HEK293 (cell line): ENCODE results near the gene DCAF8.

ENCODE experiments used
- FEZF1 ChIP-seq: fragments of 450-650 bp; formaldehyde crosslinking; IDR thresholded peaks from 2 replicates; pipeline ENCODE4 v1.5.1; 2016; ENCODE audit warnings: missing biosample characterization, missing genetic modification characterization
- GLI2 ChIP-seq: fragments of 450-650 bp; formaldehyde crosslinking; IDR thresholded peaks from 2 replicates; pipeline ENCODE4; 2017; ENCODE audit warnings: missing biosample characterization, missing genetic modification characterization, low read depth, borderline replicate concordance
- GLI4 ChIP-seq: fragments of 450-650 bp; formaldehyde crosslinking; IDR thresholded peaks from 2 replicates; pipeline ENCODE4 v1.5.1; 2016; ENCODE audit warnings: missing biosample characterization, missing genetic modification characterization
- KLF7 ChIP-seq: fragments of 450-650 bp; formaldehyde crosslinking; IDR thresholded peaks from 2 replicates; pipeline ENCODE4 v1.5.1; 2016; ENCODE audit warnings: missing biosample characterization, missing genetic modification characterization, borderline replicate concordance
- KLF8 ChIP-seq: fragments of 450-650 bp; formaldehyde crosslinking; IDR thresholded peaks from 2 replicates; pipeline ENCODE4 v1.5.1; 2016; ENCODE audit warnings: missing biosample characterization, missing genetic modification characterization
- MYNN ChIP-seq: fragments of 450-650 bp; formaldehyde crosslinking; IDR thresholded peaks from 2 replicates; pipeline ENCODE4 v1.5.1; 2016; ENCODE audit warnings: missing biosample characterization, missing genetic modification characterization, borderline replicate concordance
- SALL2 ChIP-seq: fragments of 450-650 bp; formaldehyde crosslinking; IDR thresholded peaks from 2 replicates; pipeline ENCODE4 v1.5.0; 2017; ENCODE audit warnings: missing biosample characterization, mild to moderate bottlenecking, missing genetic modification characterization, borderline replicate concordance
- SCRT1 ChIP-seq: fragments of 450-650 bp; formaldehyde crosslinking; IDR thresholded peaks from 2 replicates; pipeline ENCODE4 v1.5.1; 2016; ENCODE audit warnings: missing biosample characterization, missing genetic modification characterization, borderline replicate concordance
- ZBTB21 ChIP-seq: fragments of 450-650 bp; formaldehyde crosslinking; IDR thresholded peaks from 2 replicates; pipeline ENCODE4 v1.5.1; 2017; ENCODE audit warnings: missing biosample characterization, missing genetic modification characterization
- ZNF138 ChIP-seq: fragments of 450-650 bp; formaldehyde crosslinking; IDR thresholded peaks from 2 replicates; pipeline ENCODE4 v1.5.1; 2016; ENCODE audit warnings: missing biosample characterization, missing genetic modification characterization, borderline replicate concordance
- ZNF184 ChIP-seq: fragments of 450-650 bp; IDR thresholded peaks from 2 replicates; pipeline ENCODE4 v1.5.1; 2018; ENCODE audit warnings: missing biosample characterization, mild to moderate bottlenecking, missing genetic modification characterization
- ZNF24 ChIP-seq: fragments of 450-650 bp; formaldehyde crosslinking; IDR thresholded peaks from 2 replicates; pipeline ENCODE4 v1.5.1; 2016; ENCODE audit warnings: missing biosample characterization, missing genetic modification characterization
- ZNF292 ChIP-seq: fragments of 450-650 bp; formaldehyde crosslinking; IDR thresholded peaks from 2 replicates; pipeline ENCODE4 v1.5.1; 2016; ENCODE audit warnings: low read depth, missing biosample characterization, missing genetic modification characterization, borderline replicate concordance
- ZNF341 ChIP-seq: fragments of 450-650 bp; formaldehyde crosslinking; IDR thresholded peaks from 2 replicates; pipeline ENCODE4; 2016; ENCODE audit warnings: low read depth, missing biosample characterization, missing genetic modification characterization
- ZNF366 ChIP-seq: fragments of 450-650 bp; formaldehyde crosslinking; conservative IDR thresholded peaks from 2 replicates; pipeline ENCODE4 v1.5.1; 2016; ENCODE audit warnings: missing biosample characterization, missing genetic modification characterization
- ZNF394 ChIP-seq: fragments of 450-650 bp; formaldehyde crosslinking; IDR thresholded peaks from 2 replicates; pipeline ENCODE4 v1.5.1; 2016; ENCODE audit warnings: missing biosample characterization, missing genetic modification characterization, mild to moderate bottlenecking, moderate library complexity, borderline replicate concordance
- ZNF404 ChIP-seq: fragments of 450-650 bp; formaldehyde crosslinking; IDR thresholded peaks from 2 replicates; pipeline ENCODE4 v1.5.1; 2017; ENCODE audit warnings: missing biosample characterization, missing genetic modification characterization
- ZNF423 ChIP-seq: fragments of 450-650 bp; formaldehyde crosslinking; IDR thresholded peaks from 2 replicates; pipeline ENCODE4 v1.5.1; 2016; ENCODE audit warnings: missing biosample characterization, missing genetic modification characterization
- ZNF514 ChIP-seq: fragments of 450-650 bp; formaldehyde crosslinking; IDR thresholded peaks from 2 replicates; pipeline ENCODE4 v1.5.1; 2016; ENCODE audit warnings: missing biosample characterization, missing genetic modification characterization
- ZNF561 ChIP-seq: fragments of 450-650 bp; IDR thresholded peaks from 2 replicates; pipeline ENCODE4 v1.5.1; 2018; ENCODE audit warnings: missing biosample characterization, missing genetic modification characterization, borderline replicate concordance
- ZNF585B ChIP-seq: fragments of 450-650 bp; formaldehyde crosslinking; IDR thresholded peaks from 2 replicates; pipeline ENCODE4 v1.5.1; 2016; ENCODE audit warnings: missing biosample characterization, missing genetic modification characterization
- ZNF596 ChIP-seq: fragments of 450-650 bp; IDR thresholded peaks from 2 replicates; pipeline ENCODE4 v1.5.0; 2018; ENCODE audit warnings: missing biosample characterization, mild to moderate bottlenecking, missing genetic modification characterization, moderate library complexity
- ZNF629 ChIP-seq: fragments of 450-650 bp; formaldehyde crosslinking; IDR thresholded peaks from 2 replicates; pipeline ENCODE4 v1.5.1; 2017; ENCODE audit warnings: missing biosample characterization, missing genetic modification characterization
- ZNF707 ChIP-seq: fragments of 450-650 bp; formaldehyde crosslinking; IDR thresholded peaks from 2 replicates; pipeline ENCODE4 v1.5.1; 2016; ENCODE audit warnings: missing biosample characterization, missing genetic modification characterization
- ZNF76 ChIP-seq: fragments of 450-650 bp; formaldehyde crosslinking; IDR thresholded peaks from 2 replicates; pipeline ENCODE4; 2016; ENCODE audit warnings: low read depth, missing biosample characterization, missing genetic modification characterization, borderline replicate concordance
- ZNF777 ChIP-seq: fragments of 450-650 bp; formaldehyde crosslinking; IDR thresholded peaks from 2 replicates; pipeline ENCODE4 v1.5.1; 2017; ENCODE audit warnings: missing biosample characterization, missing genetic modification characterization, borderline replicate concordance
- ZNF785 ChIP-seq: fragments of 450-650 bp; formaldehyde crosslinking; IDR thresholded peaks from 2 replicates; pipeline ENCODE4 v1.5.1; 2016; ENCODE audit warnings: missing biosample characterization, missing genetic modification characterization
- ZSCAN30 ChIP-seq: fragments of 450-650 bp; IDR thresholded peaks from 2 replicates; pipeline ENCODE4 v1.5.1; 2018; ENCODE audit warnings: missing biosample characterization, mild to moderate bottlenecking, missing genetic modification characterization, moderate library complexity
- TF ChIP-seq, protein P1 (sequence below): fragments of 450-650 bp; formaldehyde crosslinking; IDR thresholded peaks from 2 replicates; pipeline ENCODE4 v1.5.1; 2017; ENCODE audit warnings: missing biosample characterization, missing genetic modification characterization
- TF ChIP-seq, protein P2 (sequence below): fragments of 450-650 bp; formaldehyde crosslinking; IDR thresholded peaks from 2 replicates; pipeline ENCODE4 v1.5.1; 2016; ENCODE audit warnings: missing biosample characterization, missing genetic modification characterization
- TF ChIP-seq, protein P3 (sequence below): fragments of 450-650 bp; formaldehyde crosslinking; IDR thresholded peaks from 2 replicates; pipeline ENCODE4 v1.5.1; 2016; ENCODE audit warnings: missing biosample characterization, missing genetic modification characterization
- TF ChIP-seq, protein P4 (sequence below): fragments of 450-650 bp; formaldehyde crosslinking; IDR thresholded peaks from 2 replicates; pipeline ENCODE4 v1.5.1; 2016; ENCODE audit warnings: missing biosample characterization, missing genetic modification characterization
- TF ChIP-seq, protein P5 (sequence below): fragments of 450-650 bp; formaldehyde crosslinking; IDR thresholded peaks from 2 replicates; pipeline ENCODE4 v1.5.1; 2016; ENCODE audit warnings: missing biosample characterization, missing genetic modification characterization

The DCAF8 gene

DNA sequence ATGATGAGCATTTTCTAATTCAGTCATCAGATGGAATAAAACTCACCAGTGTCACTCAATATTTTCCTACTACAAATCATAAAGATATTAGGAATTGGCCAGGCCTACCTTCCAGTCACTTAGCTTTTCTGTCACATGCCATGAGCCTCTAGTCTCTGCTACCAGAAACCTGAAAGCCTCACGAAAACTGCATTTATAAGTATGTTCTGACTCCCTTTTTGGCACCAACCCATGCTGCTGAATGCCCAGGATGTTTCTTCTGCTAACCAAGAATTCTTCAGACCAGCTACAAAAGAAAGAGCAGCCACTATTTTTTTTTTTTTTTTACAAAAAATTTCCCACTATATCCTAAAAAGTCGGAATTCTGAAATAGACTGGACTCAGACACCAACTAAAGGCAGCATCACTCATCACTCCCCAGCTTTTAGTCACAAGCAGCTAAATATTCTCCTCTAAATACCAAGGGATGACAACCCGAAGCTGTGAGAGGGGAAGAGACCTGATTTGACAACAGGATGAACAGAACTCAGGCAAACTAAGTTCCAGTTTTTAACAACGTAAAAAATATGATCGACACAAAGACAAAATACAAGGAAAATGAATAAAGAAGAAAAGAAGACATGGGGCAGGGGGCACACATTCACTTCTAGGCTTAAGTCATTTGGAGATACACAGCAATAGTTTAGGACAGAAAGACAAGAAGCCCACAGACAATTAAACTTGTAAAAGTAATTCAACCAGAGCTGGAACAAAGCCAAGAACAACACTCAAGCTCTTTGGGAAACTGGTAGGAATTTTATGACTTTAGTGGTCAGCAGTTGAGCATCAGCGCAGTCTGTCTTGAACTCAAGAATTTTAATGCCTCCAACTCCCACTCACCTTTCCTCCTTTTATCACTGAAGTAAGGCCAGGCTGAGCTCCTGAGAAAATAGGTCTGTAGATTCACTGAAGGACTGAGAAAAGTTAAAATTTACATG is 1.7 kb downstream of the DCAF8 start (continued):
- TF ChIP-seq, protein P1, sequence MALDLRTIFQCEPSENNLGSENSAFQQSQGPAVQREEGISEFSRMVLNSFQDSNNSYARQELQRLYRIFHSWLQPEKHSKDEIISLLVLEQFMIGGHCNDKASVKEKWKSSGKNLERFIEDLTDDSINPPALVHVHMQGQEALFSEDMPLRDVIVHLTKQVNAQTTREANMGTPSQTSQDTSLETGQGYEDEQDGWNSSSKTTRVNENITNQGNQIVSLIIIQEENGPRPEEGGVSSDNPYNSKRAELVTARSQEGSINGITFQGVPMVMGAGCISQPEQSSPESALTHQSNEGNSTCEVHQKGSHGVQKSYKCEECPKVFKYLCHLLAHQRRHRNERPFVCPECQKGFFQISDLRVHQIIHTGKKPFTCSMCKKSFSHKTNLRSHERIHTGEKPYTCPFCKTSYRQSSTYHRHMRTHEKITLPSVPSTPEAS, result peak; percentile 43; the same call in 1 of the 2 replicates
- TF ChIP-seq ZNF292 (tag by site-specific recombination) (no peak), MYNN (tag by site-specific recombination) (no peak), ZBTB21 (tag by site-specific recombination) (peak; percentile 62; the same call in 1 of the 2 replicates), ZNF404 (tag by site-specific recombination) (no peak), SCRT1 (tag by site-specific recombination) (0 out of 2 replicates have a peak, but pooled peaks have one; percentile 23), ZNF596 (tag by site-specific recombination) (peak; percentile 54; the same call in 1 of the 2 replicates), ZNF585B (tag by site-specific recombination) (no peak), ZNF138 (tag by site-specific recombination) (no peak), SALL2 (tag by site-specific recombination) (no peak), KLF8 (tag by site-specific recombination) (peak; percentile 81), FEZF1 (tag by site-specific recombination) (peak; percentile 98), GLI2 (peak; percentile 84), ZNF785 (no peak), ZNF24 (tag by site-specific recombination) (peak; percentile 76), ZNF423 (no peak), GLI4 (tag by site-specific recombination) (0 out of 2 replicates have a peak, but pooled peaks have one; percentile 16), KLF7 (tag by site-specific recombination) (no peak; the same call in 1 of the 2 replicates), ZNF514 (tag by site-specific recombination) (no peak), ZNF394 (tag by site-specific recombination) (peak; percentile 32; the same call in 1 of the 2 replicates), ZSCAN30 (tag by site-specific recombination) (peak; percentile 96), ZNF707 (tag by site-specific recombination) (no peak), ZNF777 (tag by site-specific recombination) (no peak), ZNF184 (tag by site-specific recombination) (peak; percentile 86; the same call in 1 of the 2 replicates), ZNF366 (peak; percentile 98), ZNF76 (peak; percentile 35; the same call in 1 of the 2 replicates), ZNF341 (tag by site-specific recombination) (no peak), ZNF561 (tag by site-specific recombination) (peak; percentile 90), ZNF629 (peak; percentile 83)
- TF ChIP-seq, protein P2, sequence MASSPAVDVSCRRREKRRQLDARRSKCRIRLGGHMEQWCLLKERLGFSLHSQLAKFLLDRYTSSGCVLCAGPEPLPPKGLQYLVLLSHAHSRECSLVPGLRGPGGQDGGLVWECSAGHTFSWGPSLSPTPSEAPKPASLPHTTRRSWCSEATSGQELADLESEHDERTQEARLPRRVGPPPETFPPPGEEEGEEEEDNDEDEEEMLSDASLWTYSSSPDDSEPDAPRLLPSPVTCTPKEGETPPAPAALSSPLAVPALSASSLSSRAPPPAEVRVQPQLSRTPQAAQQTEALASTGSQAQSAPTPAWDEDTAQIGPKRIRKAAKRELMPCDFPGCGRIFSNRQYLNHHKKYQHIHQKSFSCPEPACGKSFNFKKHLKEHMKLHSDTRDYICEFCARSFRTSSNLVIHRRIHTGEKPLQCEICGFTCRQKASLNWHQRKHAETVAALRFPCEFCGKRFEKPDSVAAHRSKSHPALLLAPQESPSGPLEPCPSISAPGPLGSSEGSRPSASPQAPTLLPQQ, result peak; percentile 58; the same call in 1 of the 2 replicates
- TF ChIP-seq, protein P3, sequence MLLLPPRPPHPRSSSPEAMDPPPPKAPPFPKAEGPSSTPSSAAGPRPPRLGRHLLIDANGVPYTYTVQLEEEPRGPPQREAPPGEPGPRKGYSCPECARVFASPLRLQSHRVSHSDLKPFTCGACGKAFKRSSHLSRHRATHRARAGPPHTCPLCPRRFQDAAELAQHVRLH (tag by site-specific recombination), result peak; percentile 92
- TF ChIP-seq, protein P4, sequence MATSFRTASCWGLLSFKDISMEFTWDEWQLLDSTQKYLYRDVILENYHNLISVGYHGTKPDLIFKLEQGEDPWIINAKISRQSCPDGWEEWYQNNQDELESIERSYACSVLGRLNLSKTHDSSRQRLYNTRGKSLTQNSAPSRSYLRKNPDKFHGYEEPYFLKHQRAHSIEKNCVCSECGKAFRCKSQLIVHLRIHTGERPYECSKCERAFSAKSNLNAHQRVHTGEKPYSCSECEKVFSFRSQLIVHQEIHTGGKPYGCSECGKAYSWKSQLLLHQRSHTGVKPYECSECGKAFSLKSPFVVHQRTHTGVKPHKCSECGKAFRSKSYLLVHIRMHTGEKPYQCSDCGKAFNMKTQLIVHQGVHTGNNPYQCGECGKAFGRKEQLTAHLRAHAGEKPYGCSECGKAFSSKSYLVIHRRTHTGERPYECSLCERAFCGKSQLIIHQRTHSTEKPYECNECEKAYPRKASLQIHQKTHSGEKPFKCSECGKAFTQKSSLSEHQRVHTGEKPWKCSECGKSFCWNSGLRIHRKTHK (tag by site-specific recombination), result no peak
- TF ChIP-seq, protein P5, sequence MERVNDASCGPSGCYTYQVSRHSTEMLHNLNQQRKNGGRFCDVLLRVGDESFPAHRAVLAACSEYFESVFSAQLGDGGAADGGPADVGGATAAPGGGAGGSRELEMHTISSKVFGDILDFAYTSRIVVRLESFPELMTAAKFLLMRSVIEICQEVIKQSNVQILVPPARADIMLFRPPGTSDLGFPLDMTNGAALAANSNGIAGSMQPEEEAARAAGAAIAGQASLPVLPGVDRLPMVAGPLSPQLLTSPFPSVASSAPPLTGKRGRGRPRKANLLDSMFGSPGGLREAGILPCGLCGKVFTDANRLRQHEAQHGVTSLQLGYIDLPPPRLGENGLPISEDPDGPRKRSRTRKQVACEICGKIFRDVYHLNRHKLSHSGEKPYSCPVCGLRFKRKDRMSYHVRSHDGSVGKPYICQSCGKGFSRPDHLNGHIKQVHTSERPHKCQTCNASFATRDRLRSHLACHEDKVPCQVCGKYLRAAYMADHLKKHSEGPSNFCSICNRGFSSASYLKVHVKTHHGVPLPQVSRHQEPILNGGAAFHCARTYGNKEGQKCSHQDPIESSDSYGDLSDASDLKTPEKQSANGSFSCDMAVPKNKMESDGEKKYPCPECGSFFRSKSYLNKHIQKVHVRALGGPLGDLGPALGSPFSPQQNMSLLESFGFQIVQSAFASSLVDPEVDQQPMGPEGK (tag by site-specific recombination), result peak; percentile 82
